Measurements from ENCODE around the gene TRIM63. TPM values are rescaled to one million over a fixed set of nuclear protein-coding genes. Genes with fewer than 3 reads are reported as not detected.

TRIM63 gene
- polyA plus RNA-seq, 1 of the 3 experiments (the other 2 are of a cell fraction), result not detected

DNA sequence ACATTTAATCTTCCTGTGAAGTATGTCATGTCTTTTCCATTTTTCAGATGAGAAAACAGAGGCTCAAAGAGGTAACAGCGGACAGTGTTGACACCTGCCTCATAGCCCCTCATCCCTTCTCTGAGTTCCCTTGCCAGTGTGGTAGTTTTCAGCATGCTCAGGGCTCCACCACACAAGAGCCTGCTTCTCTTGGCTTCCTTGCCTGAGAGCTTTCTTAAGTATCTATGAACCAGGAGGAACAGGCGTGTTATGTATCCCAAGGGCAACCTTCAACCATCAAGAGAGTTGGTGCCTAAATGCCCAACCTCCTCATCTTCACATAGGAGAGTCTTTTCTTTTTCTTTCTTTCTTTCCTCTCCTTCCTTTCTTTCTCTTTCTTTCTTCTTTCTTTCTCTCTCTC, 63.7 kb downstream of the TRIM63 start:
- Histone ChIP-seq H3K4me2 (no peak overlapping the region), H3K27me3 (ENCODE audit: insufficient read depth) (no peaks in the 10 kb centered on the region), H3K79me2 (ENCODE audit: insufficient read depth) (no peaks in the 10 kb centered on the region), H3K36me3 (replicated peaks in 1 of 2; ENCODE audit: control insufficient read depth in 1 of 2, insufficient read depth in 2 of 2, low read length in 1 of 2) (no peaks in the 10 kb centered on the region), H3K9ac (no peak overlapping the region), H3K9me2 (no peaks in the 10 kb centered on the region), H3K27ac (ENCODE audit: low read depth in 2 of 2, low read length in 1 of 2) (no peak overlapping the region), H3F3A (replicated peaks; ENCODE audit: insufficient read depth) (no peaks in the 10 kb centered on the region), H4K20me1 (ENCODE audit: insufficient read depth) (no peaks in the 10 kb centered on the region), H3K4me3 (ENCODE audit: low read depth in 2 of 2, low read length in 1 of 2) (no peak overlapping the region), H2AFZ (ENCODE audit: low read depth) (no peak overlapping the region), H3K4me1 (ENCODE audit: control insufficient read depth in 1 of 2, insufficient read depth in 2 of 2, low read depth in 1 of 2, low read length in 1 of 2) (peaks cover 0 to 6% of the 10 kb centered on the region in 2 experiments; a peak in 1 of 4 replicates), H3K9me3 (no peaks in the 10 kb centered on the region)
- CTCF ChIA-PET, result interaction anchor here (0.9 to 14.4 kb wide), 4 partner anchors 9 to 103 kb away, joined by 3 to 344 read pairs (median 4); partner anchors contain the start of genes EXTL1 and STMN1
- POLR2A ChIA-PET, result no interaction called here
- WGBS (ENCODE audit: low lambda C conversion rate), result 72% methylated on average over 2 of the region's 2 CpGs
- DNase-seq, result no peak
- TF ChIP-seq YY1 (IDR thresholded peaks at IDR 0.05; ENCODE audit: low read depth), result no peak
- TF ChIP-seq FOXJ3 (CRISPR knock-in tag; IDR thresholded peaks at IDR 0.05), result no peak
- no peak for TF ChIP-seq REST (IDR thresholded peaks at IDR 0.05; ENCODE audit: low read depth, low read length)
- TF ChIP-seq, protein P1, sequence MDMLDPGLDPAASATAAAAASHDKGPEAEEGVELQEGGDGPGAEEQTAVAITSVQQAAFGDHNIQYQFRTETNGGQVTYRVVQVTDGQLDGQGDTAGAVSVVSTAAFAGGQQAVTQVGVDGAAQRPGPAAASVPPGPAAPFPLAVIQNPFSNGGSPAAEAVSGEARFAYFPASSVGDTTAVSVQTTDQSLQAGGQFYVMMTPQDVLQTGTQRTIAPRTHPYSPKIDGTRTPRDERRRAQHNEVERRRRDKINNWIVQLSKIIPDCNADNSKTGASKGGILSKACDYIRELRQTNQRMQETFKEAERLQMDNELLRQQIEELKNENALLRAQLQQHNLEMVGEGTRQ (IDR thresholded peaks at IDR 0.05; ENCODE audit: borderline replicate concordance, low read depth, low read length), result no peak
- no peak for TF ChIP-seq GABPA (IDR thresholded peaks at IDR 0.05; ENCODE audit: low read depth)
- no peak for TF ChIP-seq NRF1 (IDR thresholded peaks at IDR 0.05; ENCODE audit: low read depth, low read length)
- TF ChIP-seq RXRA (IDR thresholded peaks at IDR 0.05; ENCODE audit: borderline replicate concordance, low read depth), result no peak
- TF ChIP-seq TEAD4 (IDR thresholded peaks at IDR 0.05; ENCODE audit: borderline replicate concordance, insufficient read depth), result no peak
- TF ChIP-seq SMC3 (IDR thresholded peaks at IDR 0.05; ENCODE audit: low read depth, low read length), result no peak

DNA sequence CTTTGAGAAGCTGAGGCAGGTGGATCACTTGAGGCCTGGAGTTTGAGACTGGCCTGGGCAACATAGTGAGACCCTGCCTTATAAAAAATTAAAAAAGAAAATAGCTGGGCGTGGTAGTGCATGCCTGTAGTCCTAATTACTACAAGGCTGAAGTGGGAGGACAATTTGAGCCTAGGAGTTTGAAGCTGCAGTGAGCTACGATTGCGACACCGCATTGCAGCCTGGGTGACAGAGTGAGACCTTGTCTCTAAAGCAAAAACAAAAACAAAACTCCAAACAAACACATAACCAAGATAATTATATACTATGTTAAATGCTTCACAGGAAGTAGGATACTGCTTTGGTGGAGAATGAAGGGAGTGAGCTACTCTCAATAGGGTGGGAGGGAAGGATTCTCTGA, 64.2 kb downstream of the TRIM63 start:
- H4K20me1 ChIP-seq (ENCODE audit: insufficient read depth), result no peaks in the 10 kb centered on the region
- no peak overlapping the region for H3K4me3 ChIP-seq (ENCODE audit: low read depth in 2 of 2, low read length in 1 of 2)
- 84% methylated on average over 4 of the region's 4 CpGs for WGBS (ENCODE audit: low lambda C conversion rate)
- H3K27me3 ChIP-seq (ENCODE audit: insufficient read depth), result no peaks in the 10 kb centered on the region
- no peaks in the 10 kb centered on the region for H3F3A ChIP-seq (replicated peaks; ENCODE audit: insufficient read depth)
- H3K9ac ChIP-seq, result no peak overlapping the region
- ChIA-PET CTCF (interaction anchor here (0.7 to 14.4 kb wide), 4 partner anchors 18 to 183 kb away, joined by 3 to 344 read pairs (median 4); partner anchors contain the start of genes EXTL1 and STMN1), POLR2A (no interaction called here)
- peaks cover 0 to 10% of the 10 kb centered on the region in 2 experiments; a peak in 2 of 4 replicates for H3K4me1 ChIP-seq (ENCODE audit: control insufficient read depth in 1 of 2, insufficient read depth in 2 of 2, low read depth in 1 of 2, low read length in 1 of 2)
- no peaks in the 10 kb centered on the region for H3K9me2 ChIP-seq
- no peak overlapping the region for H3K27ac ChIP-seq (ENCODE audit: low read depth in 2 of 2, low read length in 1 of 2)
- no peaks in the 10 kb centered on the region for H3K79me2 ChIP-seq (ENCODE audit: insufficient read depth)
- H3K9me3 ChIP-seq, result no peaks in the 10 kb centered on the region
- DNase-seq, result no peak
- no peak overlapping the region for H3K4me2 ChIP-seq
- TF ChIP-seq GABPA (IDR thresholded peaks at IDR 0.05; ENCODE audit: low read depth) (no peak), SIN3A (IDR thresholded peaks at IDR 0.05; ENCODE audit: borderline replicate concordance, low read depth, low read length) (no peak), NFIC (IDR thresholded peaks at IDR 0.05; ENCODE audit: borderline replicate concordance) (no peak), RCOR1 (IDR thresholded peaks at IDR 0.05; ENCODE audit: low read length) (no peak)
- H3K36me3 ChIP-seq (replicated peaks in 1 of 2; ENCODE audit: control insufficient read depth in 1 of 2, insufficient read depth in 2 of 2, low read length in 1 of 2), result no peaks in the 10 kb centered on the region
- H2AFZ ChIP-seq (ENCODE audit: low read depth), result no peak overlapping the region

Small RNAs within 50 kb of the gene (small RNA-seq; reads per million reads assigned to genes)
- gene RF00283, result 0 reads per million in 7 experiments
- 0 reads per million in 7 experiments for gene RF00492

Other genes with a start within 250 kb of the TRIM63 start
- gene MTFR1L, start 247.7 kb downstream of the TRIM63 start, polyA plus RNA-seq (2012; rRNA removed), result 53.6 and 61.2 TPM in 2 replicates
- gene AUNIP, start 208.2 kb downstream of the TRIM63 start, polyA plus RNA-seq (2012; rRNA removed), result 1.9 TPM in 2 replicates
- 5.6 and 7.0 TPM in 2 replicates for gene PAQR7, start 191.9 kb downstream of the TRIM63 start, polyA plus RNA-seq (2012; rRNA removed)
- 72.8 and 143 TPM in 2 replicates for gene STMN1, start 161.2 kb downstream of the TRIM63 start, polyA plus RNA-seq (2012; rRNA removed)
- gene PAFAH2, start 69.6 kb downstream of the TRIM63 start, polyA plus RNA-seq (2012; rRNA removed), result 10.8 and 16.0 TPM in 2 replicates
- gene EXTL1, start 45.9 kb downstream of the TRIM63 start, polyA plus RNA-seq (2012; rRNA removed), result 0.58 and 1.1 TPM in 2 replicates
- not detected in 2 replicates for gene SLC30A2, start 21.5 kb downstream of the TRIM63 start, polyA plus RNA-seq (2012; rRNA removed)
- gene PDIK1L, start 44.2 kb upstream of the TRIM63 start, polyA plus RNA-seq (2012; rRNA removed), result 1.2 and 1.3 TPM in 2 replicates
- 0.50 and 0.64 TPM in 2 replicates for gene FAM110D, start 91.4 kb upstream of the TRIM63 start, polyA plus RNA-seq (2012; rRNA removed)
- not detected in 2 replicates for gene C1orf232, start 101.3 kb upstream of the TRIM63 start, polyA plus RNA-seq (2012; rRNA removed)
- 58.7 and 64.8 TPM in 2 replicates for gene ZNF593, start 102.3 kb upstream of the TRIM63 start, polyA plus RNA-seq (2012; rRNA removed)
- gene ZNF593OS, start 104.2 kb upstream of the TRIM63 start, polyA plus RNA-seq (2012; rRNA removed), result not detected in 2 replicates
- 0.49 and 0.58 TPM in 2 replicates for gene CNKSR1, start 109.9 kb upstream of the TRIM63 start, polyA plus RNA-seq (2012; rRNA removed)
- gene CATSPER4, start 123.0 kb upstream of the TRIM63 start, polyA plus RNA-seq (2012; rRNA removed), result not detected in 2 replicates
- gene CEP85, start 166.6 kb upstream of the TRIM63 start, polyA plus RNA-seq (2012; rRNA removed), result 12.1 and 16.6 TPM in 2 replicates
- 131 and 202 TPM in 2 replicates for gene SH3BGRL3, start 212.5 kb upstream of the TRIM63 start, polyA plus RNA-seq (2012; rRNA removed)
- gene UBXN11, start 239.0 kb upstream of the TRIM63 start, polyA plus RNA-seq (2012; rRNA removed), result 30.6 and 35.3 TPM in 2 replicates

Measured in SK-N-SH (cell line).